C4-2B (cell line): ENCODE data around the gene AAR2.

Source experiments
- H3K27ac ChIP-seq: fragments of 450-650 bp; 2 replicates; pipeline ENCODE4 v1.5.1; 2017
- CTCF ChIP-seq: fragments of 450-650 bp; conservative IDR thresholded peaks from 2 replicates; pipeline ENCODE4 v1.5.1; 2017; ENCODE audit warnings: mild to moderate bottlenecking
- ZFX ChIP-seq: fragments of 450-650 bp; IDR thresholded peaks from 2 replicates; pipeline ENCODE4 v1.6.1; 2017

The AAR2 gene

GRCh38 chr20:36208257-36208656 is 28.0 kb upstream of the AAR2 start:
- no peak overlapping the region for H3K27ac ChIP-seq
- TF ChIP-seq CTCF (no peak), ZFX (no peak)

GRCh38 chr20:36210436-36211021 is 25.7 kb upstream of the AAR2 start:
- H3K27ac ChIP-seq, result no peak overlapping the region
- no peak for TF ChIP-seq CTCF
- no peak for TF ChIP-seq ZFX

- H3K27ac ChIP-seq, result no peak overlapping the region
- TF ChIP-seq CTCF, result no peak
- TF ChIP-seq ZFX, result no peak
These were observed 22.9 kb upstream of the AAR2 start for GRCh38 chr20:36213362-36213761.

- TF ChIP-seq ZFX, result no peak
- peak; percentile 59 for TF ChIP-seq CTCF
- H3K27ac ChIP-seq, result no peak overlapping the region
These were observed 21.5 kb upstream of the AAR2 start for GRCh38 chr20:36214684-36215256.

- TF ChIP-seq ZFX, result no peak
These were observed 20.5 kb upstream of the AAR2 start for GRCh38 chr20:36215778-36216177.

GRCh38 chr20:36216314-36217025 is 19.8 kb upstream of the AAR2 start:
- TF ChIP-seq ZFX (no peak), CTCF (no peak)
- no peak overlapping the region for H3K27ac ChIP-seq

More at GRCh38 chr20:36215778-36216177, 20.5 kb upstream of the AAR2 start:
- H3K27ac ChIP-seq, result no peak overlapping the region

- no peak; the same call in 1 of the 2 replicates for TF ChIP-seq CTCF
- TF ChIP-seq ZFX, result no peak
- H3K27ac ChIP-seq, result no peak overlapping the region
These were observed 19.1 kb upstream of the AAR2 start for GRCh38 chr20:36217226-36217625.
